ENCODE results near the gene PLCL2.

PLCL2 gene

DNA sequence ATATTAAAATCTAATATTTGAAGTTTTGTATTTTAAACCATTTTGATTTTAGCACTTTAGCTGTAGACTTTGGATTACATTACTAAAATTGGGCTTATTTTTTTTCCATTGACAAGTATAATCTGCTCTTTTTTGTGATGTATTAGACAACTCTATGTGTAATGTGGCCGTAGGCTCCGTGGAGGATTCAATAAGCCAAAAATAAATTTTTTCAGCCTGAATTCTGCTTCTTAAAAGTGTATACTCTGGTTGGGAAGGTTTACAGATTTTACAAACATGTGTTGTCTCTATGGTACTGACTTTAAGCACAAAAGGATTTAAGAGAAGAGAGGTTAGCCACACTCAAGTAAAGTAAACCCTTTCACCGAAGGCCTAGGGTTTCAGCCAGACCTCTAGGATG lies 110.8 kb downstream of the PLCL2 start:
- in situ Hi-C loops (cut with MboI; ENCODE audit: low pct_unique_long_range_greater_than_20kb, low sequenced_read_pairs, unreplicated experiment): no loop called here
- DNase-seq (ENCODE audit: low spot score): no peak
- TF ChIP-seq, protein P1, sequence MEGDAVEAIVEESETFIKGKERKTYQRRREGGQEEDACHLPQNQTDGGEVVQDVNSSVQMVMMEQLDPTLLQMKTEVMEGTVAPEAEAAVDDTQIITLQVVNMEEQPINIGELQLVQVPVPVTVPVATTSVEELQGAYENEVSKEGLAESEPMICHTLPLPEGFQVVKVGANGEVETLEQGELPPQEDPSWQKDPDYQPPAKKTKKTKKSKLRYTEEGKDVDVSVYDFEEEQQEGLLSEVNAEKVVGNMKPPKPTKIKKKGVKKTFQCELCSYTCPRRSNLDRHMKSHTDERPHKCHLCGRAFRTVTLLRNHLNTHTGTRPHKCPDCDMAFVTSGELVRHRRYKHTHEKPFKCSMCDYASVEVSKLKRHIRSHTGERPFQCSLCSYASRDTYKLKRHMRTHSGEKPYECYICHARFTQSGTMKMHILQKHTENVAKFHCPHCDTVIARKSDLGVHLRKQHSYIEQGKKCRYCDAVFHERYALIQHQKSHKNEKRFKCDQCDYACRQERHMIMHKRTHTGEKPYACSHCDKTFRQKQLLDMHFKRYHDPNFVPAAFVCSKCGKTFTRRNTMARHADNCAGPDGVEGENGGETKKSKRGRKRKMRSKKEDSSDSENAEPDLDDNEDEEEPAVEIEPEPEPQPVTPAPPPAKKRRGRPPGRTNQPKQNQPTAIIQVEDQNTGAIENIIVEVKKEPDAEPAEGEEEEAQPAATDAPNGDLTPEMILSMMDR (IDR thresholded peaks at IDR 0.05; ENCODE audit: extremely low read depth, insufficient read depth, missing control alignments): no peak

DNA sequence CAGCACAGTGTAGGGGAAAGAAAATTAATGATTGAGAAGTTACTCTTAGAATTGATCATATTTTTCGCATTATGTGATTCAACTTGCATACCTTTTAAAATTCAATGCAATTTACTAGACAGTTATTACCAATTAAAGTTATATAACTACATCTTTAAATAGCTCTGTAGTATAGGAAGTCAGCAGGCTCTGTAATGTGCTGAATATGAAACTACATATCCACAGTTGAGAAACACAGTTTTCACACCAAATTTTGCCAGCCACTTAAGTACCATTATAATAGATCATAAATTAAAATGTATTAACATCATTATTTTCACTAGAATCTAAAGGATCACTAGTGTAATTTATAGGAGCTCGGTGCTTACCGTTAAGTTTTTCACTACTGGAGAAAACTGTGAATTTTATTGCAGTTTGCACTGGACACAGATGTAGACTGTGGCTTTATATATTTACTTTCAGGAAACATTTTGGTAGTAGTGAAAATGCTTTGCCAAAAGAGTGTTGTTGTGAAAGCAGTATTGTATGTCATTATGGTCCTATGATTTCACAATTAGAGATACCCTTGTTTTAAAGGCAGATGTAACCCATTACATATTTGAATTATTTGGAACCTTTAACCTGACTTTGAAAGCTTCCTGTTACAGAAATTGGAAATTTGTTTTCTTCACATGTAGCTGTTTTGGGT lies 113.6 kb downstream of the PLCL2 start:
- in situ Hi-C loops (cut with MboI; ENCODE audit: low pct_unique_long_range_greater_than_20kb, low sequenced_read_pairs, unreplicated experiment): no loop called here
- DNase-seq (ENCODE audit: low spot score): no peak
- TF ChIP-seq, protein P1 (IDR thresholded peaks at IDR 0.05; ENCODE audit: extremely low read depth, insufficient read depth, missing control alignments): no peak

DNA sequence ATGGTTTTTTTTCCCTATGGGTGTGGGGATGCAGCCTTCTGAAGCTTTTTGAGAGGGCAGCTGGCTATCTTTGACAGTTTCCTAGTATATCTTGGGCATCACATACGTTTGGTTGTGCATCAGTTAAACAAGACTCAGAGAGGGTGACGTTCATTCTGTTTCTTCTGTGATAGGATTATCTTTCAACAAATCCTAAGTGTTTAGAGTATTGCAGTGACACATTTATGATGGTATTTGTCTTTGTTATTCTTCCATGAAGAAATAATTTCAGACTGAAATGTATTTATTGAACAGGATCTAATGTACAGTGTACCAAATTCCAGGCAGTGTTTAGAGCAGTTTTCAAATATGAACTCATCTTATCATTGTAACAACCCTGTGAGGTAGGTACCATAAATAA lies 114.4 kb downstream of the PLCL2 start:
- in situ Hi-C loops (cut with MboI; ENCODE audit: low pct_unique_long_range_greater_than_20kb, low sequenced_read_pairs, unreplicated experiment): no loop called here
- no peak for DNase-seq (ENCODE audit: low spot score)
- TF ChIP-seq, protein P1 (IDR thresholded peaks at IDR 0.05; ENCODE audit: extremely low read depth, insufficient read depth, missing control alignments): no peak

DNA sequence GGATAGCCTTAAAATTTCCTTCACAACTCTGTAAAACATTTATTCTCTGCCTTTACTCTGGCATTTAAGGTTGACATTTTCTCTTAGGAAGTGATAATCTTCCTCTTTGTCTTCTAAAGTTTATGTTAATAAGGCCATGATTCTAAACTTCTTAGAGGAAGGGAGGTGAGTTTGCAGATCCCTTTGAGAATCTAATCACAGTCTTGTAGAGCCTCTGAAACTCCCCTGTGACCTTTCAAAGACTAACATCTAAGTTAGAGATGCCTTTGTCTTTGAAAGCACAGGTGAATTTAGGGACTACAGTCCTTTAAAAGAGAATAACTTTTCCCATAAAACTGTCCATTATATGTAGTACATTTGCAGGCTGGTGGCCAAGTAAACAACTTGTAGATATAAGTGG lies 115.1 kb downstream of the PLCL2 start:
- in situ Hi-C loops (cut with MboI; ENCODE audit: low pct_unique_long_range_greater_than_20kb, low sequenced_read_pairs, unreplicated experiment): no loop called here
- DNase-seq (ENCODE audit: low spot score): no peak
- TF ChIP-seq, protein P1 (IDR thresholded peaks at IDR 0.05; ENCODE audit: extremely low read depth, insufficient read depth, missing control alignments): no peak

DNA sequence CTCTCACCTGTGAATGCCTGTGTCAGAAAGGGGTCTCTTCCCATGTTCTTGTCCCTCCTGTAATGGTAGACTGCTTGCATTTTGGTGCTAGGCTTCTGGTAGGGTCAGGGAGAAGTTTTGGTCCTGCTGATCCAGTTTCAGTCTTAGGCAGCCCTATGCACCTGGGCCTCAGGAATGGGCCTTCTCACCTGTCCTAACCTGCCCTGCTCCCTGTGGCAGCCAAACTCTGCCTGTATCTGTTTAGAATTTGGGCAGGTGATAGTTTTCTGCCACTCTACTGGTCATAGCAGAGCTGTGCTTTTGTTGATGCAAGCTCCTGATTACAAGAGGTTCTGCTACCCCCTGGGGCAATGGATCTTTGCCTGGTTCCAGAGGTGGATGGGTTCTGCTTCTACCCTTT lies 118.7 kb downstream of the PLCL2 start:
- TF ChIP-seq, protein P1 (IDR thresholded peaks at IDR 0.05; ENCODE audit: extremely low read depth, insufficient read depth, missing control alignments): no peak
- in situ Hi-C loops (cut with MboI; ENCODE audit: low pct_unique_long_range_greater_than_20kb, low sequenced_read_pairs, unreplicated experiment): no loop called here
- DNase-seq (ENCODE audit: low spot score): no peak

DNA sequence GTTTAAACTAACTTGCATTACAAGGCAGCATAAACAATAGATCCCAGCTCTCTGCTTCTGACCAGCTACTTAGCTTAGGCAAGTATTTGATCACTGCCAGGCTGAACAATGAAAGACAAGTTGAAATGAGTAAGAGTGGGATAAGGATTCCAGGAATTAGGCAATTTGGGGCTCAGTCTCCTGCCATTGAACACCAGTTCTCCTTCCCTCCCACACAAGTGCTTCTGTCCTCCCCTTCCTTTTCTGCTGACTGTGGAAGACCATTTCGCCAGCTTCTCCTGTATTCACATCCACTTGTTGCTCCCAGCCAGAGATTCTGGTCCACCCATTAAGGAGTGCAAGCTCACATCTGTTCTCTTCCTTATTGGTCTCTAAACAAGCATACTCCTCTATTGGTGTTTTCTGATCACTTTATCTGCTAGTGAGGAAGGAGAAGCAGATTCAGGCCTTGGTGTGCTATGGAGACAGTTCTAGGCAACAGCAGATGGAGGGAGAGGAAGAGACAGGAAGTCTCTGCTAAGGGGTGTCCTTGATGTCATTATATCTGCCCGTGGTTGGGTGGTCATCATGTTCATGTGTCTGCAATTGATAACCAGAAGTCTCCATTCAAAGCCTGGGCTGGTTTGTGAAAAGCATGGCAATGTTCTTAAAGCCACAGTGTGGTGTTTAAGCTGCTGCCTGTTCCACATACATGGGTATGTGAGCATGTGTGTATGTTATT lies 121.5 kb downstream of the PLCL2 start:
- in situ Hi-C loops (cut with MboI; ENCODE audit: low pct_unique_long_range_greater_than_20kb, low sequenced_read_pairs, unreplicated experiment): no loop called here

More for the DNA sequence above, 121.5 kb downstream of the PLCL2 start:
- TF ChIP-seq, protein P1 (IDR thresholded peaks at IDR 0.05; ENCODE audit: extremely low read depth, insufficient read depth, missing control alignments): no peak
- DNase-seq (ENCODE audit: low spot score): no peak

Measured in GM13977 (cell line).